Measurements from ENCODE around the gene ZNF785. TPM values are rescaled to one million over a fixed set of nuclear protein-coding genes. Genes with fewer than 3 reads are reported as not detected.

Gene ZNF785
- total and polyA plus RNA-seq, 2 of the 13 experiments (the other 11 are each of a cell fraction or from before 2014, with no cell fraction given), result 0.01 TPM; not detected in 1

DNA sequence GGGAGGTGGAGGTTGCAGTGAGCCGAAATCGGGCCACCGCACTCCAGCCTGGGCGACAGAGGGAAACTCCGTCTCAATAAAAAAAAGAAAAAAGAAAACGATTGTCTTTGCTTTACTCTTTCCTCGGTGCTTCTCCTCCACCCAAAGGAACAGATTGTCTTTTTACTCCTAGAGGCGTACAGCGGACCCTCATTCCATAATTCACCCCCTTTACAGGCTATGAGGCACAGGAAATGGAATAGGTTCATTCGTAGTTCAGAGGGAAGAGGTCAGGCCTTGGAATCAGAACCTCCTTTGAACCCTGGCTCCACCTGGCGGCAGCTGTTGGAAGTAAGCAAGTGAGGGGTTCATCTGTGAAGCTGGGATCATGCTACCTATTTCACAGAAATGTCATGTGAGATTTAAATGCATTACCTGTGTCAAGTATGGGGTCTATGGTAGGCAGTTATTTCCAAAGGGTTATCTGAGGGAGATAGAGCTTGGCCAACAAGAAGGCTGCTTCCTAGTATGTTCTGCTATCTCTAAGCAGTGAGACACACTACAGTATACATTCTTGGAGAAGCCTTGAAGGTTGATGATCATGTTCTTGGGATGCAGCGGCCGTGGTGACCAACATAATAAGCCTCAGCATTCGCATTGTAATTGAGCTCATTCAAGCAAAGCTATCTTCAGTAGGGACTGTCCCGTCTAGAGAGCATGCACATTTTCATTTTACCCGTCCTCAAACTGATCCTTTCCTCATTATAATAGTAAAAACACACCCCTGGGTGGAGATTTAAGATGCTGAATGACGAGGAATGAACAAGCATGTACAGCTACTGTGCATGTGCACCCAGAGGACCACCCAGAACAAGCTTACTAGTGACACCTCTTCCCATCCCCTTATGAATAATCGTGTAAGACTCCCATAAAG lies 43.4 kb upstream of the ZNF785 start (continued):
- TF ChIP-seq SIX4 (CRISPR knock-in tag; IDR thresholded peaks at IDR 0.05), result no peak
- peak; percentile 69; the same call in 1 of the 2 replicates for TF ChIP-seq DNMT3B (CRISPR knock-in tag; conservative IDR thresholded peaks at IDR 0.05)
- TF ChIP-seq SATB2 (CRISPR knock-in tag; IDR thresholded peaks at IDR 0.05), result no peak
- peak in 1 of 2 experiments; percentile 51; a peak in 2 of 4 replicates for TF ChIP-seq NR2F1 (CRISPR knock-in tag; IDR thresholded peaks at IDR 0.05)
- TF ChIP-seq, protein P1, sequence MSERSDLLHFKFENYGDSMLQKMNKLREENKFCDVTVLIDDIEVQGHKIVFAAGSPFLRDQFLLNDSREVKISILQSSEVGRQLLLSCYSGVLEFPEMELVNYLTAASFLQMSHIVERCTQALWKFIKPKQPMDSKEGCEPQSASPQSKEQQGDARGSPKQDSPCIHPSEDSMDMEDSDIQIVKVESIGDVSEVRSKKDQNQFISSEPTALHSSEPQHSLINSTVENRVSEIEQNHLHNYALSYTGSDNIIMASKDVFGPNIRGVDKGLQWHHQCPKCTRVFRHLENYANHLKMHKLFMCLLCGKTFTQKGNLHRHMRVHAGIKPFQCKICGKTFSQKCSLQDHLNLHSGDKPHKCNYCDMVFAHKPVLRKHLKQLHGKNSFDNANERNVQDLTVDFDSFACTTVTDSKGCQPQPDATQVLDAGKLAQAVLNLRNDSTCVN (CRISPR knock-in tag; IDR thresholded peaks at IDR 0.05; ENCODE audit: borderline replicate concordance), result no peak
- TF ChIP-seq IKZF4 (CRISPR knock-in tag; IDR thresholded peaks at IDR 0.05; ENCODE audit: borderline replicate concordance, low read depth, not compliant biosample characterization), result no peak
- no peak for TF ChIP-seq CBX1 (IDR thresholded peaks at IDR 0.05; ENCODE audit: low read depth)
- no peak for TF ChIP-seq ZNF296 (CRISPR knock-in tag; conservative IDR thresholded peaks at IDR 0.05)
- TF ChIP-seq ZNF326 (CRISPR knock-in tag; IDR thresholded peaks at IDR 0.05; ENCODE audit: borderline replicate concordance), result no peak
- TF ChIP-seq REL (CRISPR knock-in tag; conservative IDR thresholded peaks at IDR 0.05), result no peak
- no peak for TF ChIP-seq PRMT3 (CRISPR knock-in tag; IDR thresholded peaks at IDR 0.05; ENCODE audit: borderline replicate concordance, low read depth)
- TF ChIP-seq, protein P2, sequence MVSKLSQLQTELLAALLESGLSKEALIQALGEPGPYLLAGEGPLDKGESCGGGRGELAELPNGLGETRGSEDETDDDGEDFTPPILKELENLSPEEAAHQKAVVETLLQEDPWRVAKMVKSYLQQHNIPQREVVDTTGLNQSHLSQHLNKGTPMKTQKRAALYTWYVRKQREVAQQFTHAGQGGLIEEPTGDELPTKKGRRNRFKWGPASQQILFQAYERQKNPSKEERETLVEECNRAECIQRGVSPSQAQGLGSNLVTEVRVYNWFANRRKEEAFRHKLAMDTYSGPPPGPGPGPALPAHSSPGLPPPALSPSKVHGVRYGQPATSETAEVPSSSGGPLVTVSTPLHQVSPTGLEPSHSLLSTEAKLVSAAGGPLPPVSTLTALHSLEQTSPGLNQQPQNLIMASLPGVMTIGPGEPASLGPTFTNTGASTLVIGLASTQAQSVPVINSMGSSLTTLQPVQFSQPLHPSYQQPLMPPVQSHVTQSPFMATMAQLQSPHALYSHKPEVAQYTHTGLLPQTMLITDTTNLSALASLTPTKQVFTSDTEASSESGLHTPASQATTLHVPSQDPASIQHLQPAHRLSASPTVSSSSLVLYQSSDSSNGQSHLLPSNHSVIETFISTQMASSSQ (IDR thresholded peaks at IDR 0.05; ENCODE audit: low read depth), result no peak
- TF ChIP-seq, protein P2 (CRISPR knock-in tag; IDR thresholded peaks at IDR 0.05; ENCODE audit: borderline replicate concordance), result 0 out of 2 replicates have a peak, but pooled peaks have one; percentile 23
- TF ChIP-seq MAZ (IDR thresholded peaks at IDR 0.05; ENCODE audit: borderline replicate concordance, low read depth, low read length), result no peak
- peak; percentile 67 for TF ChIP-seq MAZ (CRISPR knock-in tag; IDR thresholded peaks at IDR 0.05; ENCODE audit: low read depth)
- TF ChIP-seq ETV5 (CRISPR knock-in tag; IDR thresholded peaks at IDR 0.05; ENCODE audit: borderline replicate concordance), result peak; percentile 60; the same call in 1 of the 2 replicates
- TF ChIP-seq, protein P3, sequence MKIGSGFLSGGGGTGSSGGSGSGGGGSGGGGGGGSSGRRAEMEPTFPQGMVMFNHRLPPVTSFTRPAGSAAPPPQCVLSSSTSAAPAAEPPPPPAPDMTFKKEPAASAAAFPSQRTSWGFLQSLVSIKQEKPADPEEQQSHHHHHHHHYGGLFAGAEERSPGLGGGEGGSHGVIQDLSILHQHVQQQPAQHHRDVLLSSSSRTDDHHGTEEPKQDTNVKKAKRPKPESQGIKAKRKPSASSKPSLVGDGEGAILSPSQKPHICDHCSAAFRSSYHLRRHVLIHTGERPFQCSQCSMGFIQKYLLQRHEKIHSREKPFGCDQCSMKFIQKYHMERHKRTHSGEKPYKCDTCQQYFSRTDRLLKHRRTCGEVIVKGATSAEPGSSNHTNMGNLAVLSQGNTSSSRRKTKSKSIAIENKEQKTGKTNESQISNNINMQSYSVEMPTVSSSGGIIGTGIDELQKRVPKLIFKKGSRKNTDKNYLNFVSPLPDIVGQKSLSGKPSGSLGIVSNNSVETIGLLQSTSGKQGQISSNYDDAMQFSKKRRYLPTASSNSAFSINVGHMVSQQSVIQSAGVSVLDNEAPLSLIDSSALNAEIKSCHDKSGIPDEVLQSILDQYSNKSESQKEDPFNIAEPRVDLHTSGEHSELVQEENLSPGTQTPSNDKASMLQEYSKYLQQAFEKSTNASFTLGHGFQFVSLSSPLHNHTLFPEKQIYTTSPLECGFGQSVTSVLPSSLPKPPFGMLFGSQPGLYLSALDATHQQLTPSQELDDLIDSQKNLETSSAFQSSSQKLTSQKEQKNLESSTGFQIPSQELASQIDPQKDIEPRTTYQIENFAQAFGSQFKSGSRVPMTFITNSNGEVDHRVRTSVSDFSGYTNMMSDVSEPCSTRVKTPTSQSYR (CRISPR knock-in tag; IDR thresholded peaks at IDR 0.05; ENCODE audit: borderline replicate concordance), result no peak
- no peak for TF ChIP-seq BRCA1 (CRISPR knock-in tag; IDR thresholded peaks at IDR 0.05)
- 0 out of 2 replicates have a peak, but pooled peaks have one; percentile 39 for TF ChIP-seq KDM2A (CRISPR knock-in tag; IDR thresholded peaks at IDR 0.05; ENCODE audit: borderline replicate concordance, low read depth)
- no peak for TF ChIP-seq ZNF274 (CRISPR knock-in tag; IDR thresholded peaks at IDR 0.05)
- TF ChIP-seq RFX1 (IDR thresholded peaks at IDR 0.05), result no peak
